Motor neuron (in vitro differentiated cells): ENCODE results near the gene CSTF2T. TPM values are rescaled to one million over a fixed set of nuclear protein-coding genes. Genes with fewer than 3 reads are reported as not detected.

Experiments used
- ATAC-seq, 8 experiments: fragments of 200-7000 bp; cut with Tn5 transposase; replicated peaks in 6 of 8; 2 replicates each; pipeline ENCODE4 v1.8.0; 2021; ENCODE audit warnings: mild to moderate bottlenecking in 8 of 8, moderate library complexity in 8 of 8
- H3K27ac ChIP-seq, 2 donors: fragments of 250-450 bp; sonication (Bioruptor Pico); 2 replicates each; pipeline ENCODE4 v1.9.0; 2021; ENCODE audit warnings: antibody characterized with exemption in 2 of 2, mild to moderate bottlenecking in 2 of 2, moderate library complexity in 1 of 2
- H3K4me1 ChIP-seq, 2 donors: fragments of 250-450 bp; sonication (Bioruptor Pico); replicated peaks in 1 of 2; 2 replicates each; pipeline ENCODE4 v1.6.1; 2021; ENCODE audit warnings: antibody characterized with exemption in 2 of 2, mild to moderate bottlenecking in 2 of 2, moderate library complexity in 1 of 2
- H3K4me3 ChIP-seq, 5 donors: fragments of 250-450 bp; sonication (Bioruptor Pico); 2 replicates each; pipeline ENCODE4 v1.9.0; 2021; ENCODE audit warnings: antibody characterized with exemption in 5 of 5, mild to moderate bottlenecking in 5 of 5, moderate library complexity in 4 of 5
- WGBS, 10 experiments: fragments of 450-650 bp; shearing (Covaris generic); methylation state at CpG; one replicate each; pipeline ENCODE4 v1.0.0; 2022; 5-methylcytosine and 5-hydroxymethylcytosine counted together
- in situ Hi-C, 9 experiments: fragments of 400-800 bp; cut with MboI; loops; one replicate each; pipeline ENCODE4 v1.15.0; 2021; ENCODE audit warnings: low sequenced_read_pairs in 9 of 9, low pct_unique_long_range_greater_than_20kb in 2 of 9; ENCODE audit not compliant: unreplicated experiment in 9 of 9
- total RNA-seq, 8 experiments: library from RNA; unstranded; fragments of 300-600 nt; gene quantifications; 2 replicates each; pipeline versions ENCODE4 v1.2.3 to v1.2.4, GENCODE V29; 2022

Gene CSTF2T
- total RNA-seq, 8 experiments from 2014 or later, result 22.9 to 34.2 (median 26.9) TPM

- in situ Hi-C loops, result no loop called here
- H3K4me3 ChIP-seq, result no peak overlapping the region
- H3K4me1 ChIP-seq, result peaks cover 6 to 11% of the 10 kb centered on the region in 2 donors
- no peak for ATAC-seq
- H3K27ac ChIP-seq, result no peak overlapping the region
- WGBS, 10 experiments, result 63 to 100% (median 94%) methylated on average over 2 to 3 of the region's 3 CpGs
These were observed 36.3 kb downstream of the CSTF2T start for GRCh38 chr10:51663086-51663485.

DNA sequence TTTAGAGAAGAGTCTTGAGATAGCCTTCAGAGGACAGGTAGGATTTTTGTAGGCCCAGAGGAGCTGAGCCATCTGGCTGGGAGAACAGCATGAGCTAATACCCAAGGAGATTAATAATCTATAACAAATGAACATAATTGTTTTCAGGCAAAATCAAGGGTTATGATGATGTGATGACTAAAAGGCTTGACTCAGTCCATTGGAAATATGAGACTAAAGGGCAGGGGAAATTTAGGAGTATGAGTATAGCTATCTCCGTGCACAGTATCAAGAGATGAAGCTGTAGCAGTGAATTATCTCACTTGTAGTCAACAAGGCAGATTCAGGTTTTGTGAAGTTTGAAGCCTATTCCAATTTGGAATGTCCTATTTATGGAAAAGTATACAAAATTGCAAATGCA, 40.1 kb downstream of the CSTF2T start:
- Histone ChIP-seq H3K4me1 (peaks cover 7 to 11% of the 10 kb centered on the region in 2 donors), H3K4me3 (no peak overlapping the region), H3K27ac (no peak overlapping the region)
- in situ Hi-C loops, result no loop called here
- WGBS, 10 experiments, result 60 to 100% (median 87%) methylated on average over 1 of the region's 1 CpG; no CpG with 5 or more reads in 4 of the 10 experiments
- no peak for ATAC-seq

DNA sequence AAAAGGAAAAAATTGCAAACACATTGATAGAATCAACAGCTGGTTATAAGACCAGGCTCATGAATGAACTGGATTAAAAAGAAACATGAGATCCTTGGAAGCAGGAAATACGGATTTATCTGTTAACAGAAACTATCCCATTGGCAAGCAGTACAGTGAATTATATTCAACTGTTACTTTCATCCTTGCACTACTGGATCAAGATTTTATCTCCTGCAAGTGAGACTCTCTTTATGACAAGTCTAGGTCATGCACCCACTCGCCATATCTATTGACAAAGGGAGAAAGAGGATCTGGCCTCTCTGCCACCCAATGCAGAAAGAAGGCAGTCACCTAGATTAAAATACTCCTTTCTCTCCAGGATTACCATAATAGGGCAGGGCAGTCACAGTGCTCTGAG, 41.4 kb downstream of the CSTF2T start:
- Histone ChIP-seq H3K4me1 (peaks cover 7 to 11% of the 10 kb centered on the region in 2 donors), H3K4me3 (no peak overlapping the region), H3K27ac (no peak overlapping the region)
- 70 to 100% (median 76%) methylated on average over 1 to 2 of the region's 2 CpGs; no CpG with 5 or more reads in 2 of the 10 experiments for WGBS, 10 experiments
- no peak for ATAC-seq
- in situ Hi-C loops, result no loop called here

- in situ Hi-C loops, result no loop called here
These were observed 42.9 kb downstream of the CSTF2T start for GRCh38 chr10:51656503-51656902.

GRCh38 chr10:51654918-51655317, 44.5 kb downstream of the CSTF2T start:
- 25 to 100% (median 92%) methylated on average over 1 of the region's 1 CpG; no CpG with 5 or more reads in 3 of the 10 experiments for WGBS, 10 experiments
- Histone ChIP-seq H3K4me1 (peaks cover 7 to 11% of the 10 kb centered on the region in 2 donors), H3K27ac (no peak overlapping the region), H3K4me3 (no peak overlapping the region)
- in situ Hi-C loops, result no loop called here
- ATAC-seq, result no peak

More at GRCh38 chr10:51656503-51656902, 42.9 kb downstream of the CSTF2T start:
- no peak for ATAC-seq
- WGBS, 10 experiments, result 74 to 100% (median 90%) methylated on average over 1 to 3 of the region's 3 CpGs; no CpG with 5 or more reads in 1 of the 10 experiments
- Histone ChIP-seq H3K4me3 (no peak overlapping the region), H3K27ac (no peak overlapping the region), H3K4me1 (peaks cover 7 to 11% of the 10 kb centered on the region in 2 donors)

GRCh38 chr10:51653025-51653424, 46.4 kb downstream of the CSTF2T start:
- H3K27ac ChIP-seq, result no peak overlapping the region
- no peak overlapping the region for H3K4me3 ChIP-seq
- in situ Hi-C loops, result no loop called here
- no peak for ATAC-seq
- H3K4me1 ChIP-seq, result peaks cover 4 to 5% of the 10 kb centered on the region in 2 donors

DNA sequence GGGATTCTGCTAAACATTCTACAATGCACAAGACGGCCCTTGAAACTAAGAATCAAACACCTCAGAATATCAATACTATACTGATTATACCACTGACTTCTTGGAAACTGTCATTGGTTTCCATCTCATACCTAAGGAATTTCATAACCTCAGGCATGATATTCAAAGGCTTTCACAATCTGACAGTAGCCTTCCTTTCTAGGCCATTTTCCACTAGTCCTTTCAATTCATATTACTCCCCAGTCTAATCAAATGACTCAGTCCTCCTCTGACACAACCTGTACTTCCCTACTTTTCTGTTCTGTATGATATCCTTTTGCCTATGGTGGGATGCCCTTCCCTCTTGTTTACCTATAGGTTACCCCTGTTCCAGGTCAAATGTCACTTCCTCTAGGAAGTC, 48.3 kb downstream of the CSTF2T start:
- WGBS, 10 experiments, result 78 to 100% (median 100%) methylated on average over 1 of the region's 1 CpG; no CpG with 5 or more reads in 6 of the 10 experiments
- Histone ChIP-seq H3K4me3 (no peak overlapping the region), H3K27ac (no peak overlapping the region), H3K4me1 (no peaks in the 10 kb centered on the region)
- in situ Hi-C loops, result no loop called here
- ATAC-seq, result peak in 1 of 8 experiments; percentile 36

DNA sequence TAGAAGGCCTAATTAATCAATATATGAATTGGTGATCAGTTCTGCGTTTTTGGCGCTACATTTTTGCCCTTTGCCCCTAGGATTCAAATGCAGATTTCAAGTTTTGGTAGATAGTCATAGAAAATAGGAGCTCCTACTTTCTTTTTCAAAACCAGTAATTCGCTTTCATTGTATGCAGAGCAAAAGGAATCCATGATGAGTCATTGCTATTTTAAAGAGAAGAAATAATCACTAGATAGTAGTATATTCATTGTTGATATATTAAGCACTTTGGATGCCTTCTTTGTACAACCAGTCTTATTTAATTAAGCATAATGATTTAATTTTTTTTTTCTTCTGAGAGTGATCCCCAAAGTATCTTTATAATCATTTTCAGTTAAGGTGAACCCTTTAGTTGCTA, 50.3 kb downstream of the CSTF2T start:
- no peak overlapping the region for H3K27ac ChIP-seq
- H3K4me3 ChIP-seq, result no peak overlapping the region
- 60 to 100% (median 96%) methylated on average over 1 to 3 of the region's 3 CpGs for WGBS, 10 experiments
- ATAC-seq, result no peak
- no peaks in the 10 kb centered on the region for H3K4me1 ChIP-seq
- in situ Hi-C loops, result no loop called here
